CD14-positive monocyte (primary cell): ENCODE results near the gene HDAC6. TPM values are rescaled to one million over a fixed set of nuclear protein-coding genes. Genes with fewer than 3 reads are reported as not detected.

Experiments
- DNase-seq, 3 donors: peaks; one replicate each; pipeline ENCODE4 v3.0.0-alpha.2; 2011 to 2022
- H2AFZ ChIP-seq: 2 replicates; pipeline ENCODE4 v1.6.0; 2012; ENCODE audit warnings: mild to moderate bottlenecking, low read depth, low read length, inconsistent platforms; ENCODE audit not compliant: insufficient read depth, poor library complexity, severe bottlenecking
- H3K27ac ChIP-seq, 2 donors: 1 replicate in 1 of 2; 2 replicates in 1 of 2; pipeline ENCODE4 v1.5.1; 2012 to 2013; ENCODE audit warnings: low read length in 2 of 2, control low read depth in 1 of 2, inconsistent platforms in 1 of 2, low read depth in 1 of 2, mild to moderate bottlenecking in 1 of 2
- H3K27me3 ChIP-seq, 2 donors: one replicate each; pipeline versions ENCODE4 v1.6.0 to v1.6.1; 2011 to 2013; ENCODE audit warnings: low read length in 2 of 2; ENCODE audit not compliant: control insufficient read depth in 2 of 2, insufficient read depth in 2 of 2
- H3K36me3 ChIP-seq, 2 donors: replicated peaks in 1 of 2; 1 replicate in 1 of 2; 2 replicates in 1 of 2; pipeline versions ENCODE4 v1.5.1 to v1.6.1; 2012 to 2013; ENCODE audit warnings: low read length in 2 of 2, control low read depth in 1 of 2, inconsistent platforms in 1 of 2, mild to moderate bottlenecking in 1 of 2; ENCODE audit not compliant: insufficient read depth in 2 of 2, control insufficient read depth in 1 of 2
- H3K4me1 ChIP-seq, 2 donors: 1 replicate in 1 of 2; 2 replicates in 1 of 2; pipeline versions ENCODE4 v1.5.1 to v1.6.1; 2012 to 2013; ENCODE audit warnings: low read length in 2 of 2, control low read depth in 1 of 2, inconsistent platforms in 1 of 2, mild to moderate bottlenecking in 1 of 2, moderate library complexity in 1 of 2; ENCODE audit not compliant: insufficient read depth in 2 of 2, control insufficient read depth in 1 of 2
- H3K4me2 ChIP-seq: replicated peaks from 2 replicates; pipeline ENCODE3; 2012; ENCODE audit warnings: low read length, moderate library complexity, mild to moderate bottlenecking; ENCODE audit not compliant: poor library complexity, severe bottlenecking; ENCODE audit errors: extremely low read depth
- H3K4me3 ChIP-seq, 3 experiments: fragments of 200-600 bp in 1 of 3; sonication (generic) in 1 of 3; replicated peaks in 1 of 3; 1 replicate in 2 of 3; 2 replicates in 1 of 3; pipeline ENCODE4 v1.5.1; 2011 to 2013; ENCODE audit warnings: low read length in 3 of 3, mild to moderate bottlenecking in 3 of 3, control low read depth in 2 of 3, low read depth in 2 of 3, inconsistent platforms in 1 of 3, moderate library complexity in 1 of 3
- H3K79me2 ChIP-seq: 2 replicates; pipeline ENCODE4 v1.6.0; 2012; ENCODE audit warnings: mild to moderate bottlenecking, control low read depth, inconsistent platforms, low read length, moderate library complexity; ENCODE audit not compliant: insufficient read depth
- H3K9ac ChIP-seq: 2 replicates; pipeline ENCODE4 v1.6.0; 2017; ENCODE audit warnings: low read length, mild to moderate bottlenecking; ENCODE audit not compliant: insufficient read depth, poor library complexity, severe bottlenecking
- H3K9me3 ChIP-seq, 2 donors: replicated peaks in 1 of 2; 1 replicate in 1 of 2; 2 replicates in 1 of 2; pipeline versions ENCODE4 v1.5.1 to v1.6.1; 2012 to 2013; ENCODE audit warnings: low read length in 2 of 2, control low read depth in 1 of 2; ENCODE audit not compliant: control insufficient read depth in 1 of 2, insufficient read depth in 1 of 2
- H4K20me1 ChIP-seq: 2 replicates; pipeline ENCODE4 v1.6.0; 2012; ENCODE audit warnings: mild to moderate bottlenecking, low read length, control low read depth, moderate library complexity; ENCODE audit not compliant: insufficient read depth
- H3K27ac Mint-ChIP-seq, 7 donors: one replicate each; pipeline ENCODE4 v1.8.0; 2020; ENCODE audit warnings: mild to moderate bottlenecking in 7 of 7, mixed read lengths in 7 of 7, moderate library complexity in 6 of 7, inconsistent platforms in 2 of 7
- H3K27me3 Mint-ChIP-seq, 3 donors: one replicate each; pipeline ENCODE4 v1.8.0; 2021 to 2022; ENCODE audit warnings: low read depth in 3 of 3, mild to moderate bottlenecking in 3 of 3, mixed read lengths in 3 of 3, moderate library complexity in 3 of 3, inconsistent platforms in 1 of 3
- H3K36me3 Mint-ChIP-seq, 2 donors: one replicate each; pipeline ENCODE4 v1.8.0; 2020; ENCODE audit warnings: mixed read lengths in 2 of 2, inconsistent platforms in 1 of 2, mild to moderate bottlenecking in 1 of 2
- H3K4me1 Mint-ChIP-seq: one replicate; pipeline ENCODE4 v1.8.0; 2020; ENCODE audit warnings: mild to moderate bottlenecking, mixed read lengths
- H3K4me3 Mint-ChIP-seq, 2 donors: one replicate each; pipeline ENCODE4 v1.8.0; 2020; ENCODE audit warnings: mild to moderate bottlenecking in 2 of 2, mixed read lengths in 2 of 2, moderate library complexity in 1 of 2
- H3K9me3 Mint-ChIP-seq, 7 donors: one replicate each; pipeline ENCODE4 v1.8.0; 2020 to 2022; ENCODE audit warnings: mixed read lengths in 7 of 7, mild to moderate bottlenecking in 6 of 7, moderate library complexity in 6 of 7, inconsistent platforms in 2 of 7
- CTCF ChIP-seq: fragments of 200-600 bp; IDR thresholded peaks from one replicate; pipeline ENCODE4 v1.8.0; 2022; ENCODE audit warnings: antibody characterized with exemption, mild to moderate bottlenecking
- WGBS: methylation state at CpG from one replicate; pipeline ENCODE4 v1.1.5; 2013; ENCODE audit warnings: missing lambda C conversion rate; ENCODE audit not compliant: insufficient coverage; 5-methylcytosine and 5-hydroxymethylcytosine counted together
- intact Hi-C, 2 donors: fragments of 100-400 bp; cut with micrococcal nuclease; formaldehyde crosslinking; loops; one replicate each; pipeline versions ENCODE4 v1.15.0 to v1.15.1; 2023
- polyA plus RNA-seq, 3 donors: library from polyadenylated mRNA; depleted of rRNA in 1 of 3; unstranded in 2 of 3; stranded (reverse) in 1 of 3; fragments of 300-500 nt in 2 of 3; fragments of >200 nt in 1 of 3; fragmentation: Illumina TruSeq in 2 of 3; gene quantifications; 1 replicate in 2 of 3; 2 replicates in 1 of 3; pipeline ENCODE4 v1.2.3, GENCODE V29; 2012 to 2021

Gene HDAC6
- polyA plus RNA-seq, 3 donors: 12.7 to 67.0 (median 19.7) TPM

GRCh38 chrX:48816014-48816810 is 14.3 kb downstream of the HDAC6 start:
- Histone ChIP-seq H2AFZ (no peak overlapping the region), H3K4me2 (no peak overlapping the region), H3K4me1 (no peaks in the 10 kb centered on the region), H3K36me3 (peaks cover 24 to 54% of the 10 kb centered on the region in 2 donors), H3K9me3 (no peaks in the 10 kb centered on the region), H3K79me2 (no peaks in the 10 kb centered on the region), H4K20me1 (no peaks in the 10 kb centered on the region), H3K9ac (no peak overlapping the region), H3K27ac (no peak overlapping the region), H3K27me3 (no peaks in the 10 kb centered on the region), H3K4me3 (no peak overlapping the region)
- no peak overlapping the region for H3K27ac Mint-ChIP-seq
- WGBS: 100% methylated on average over 1 of the region's 18 CpGs
- H3K9me3 Mint-ChIP-seq: peaks cover 0 to 3% (median 0%) of the 10 kb centered on the region in 7 donors
- intact Hi-C loops: no loop called here
- DNase-seq: no peak
- H3K36me3 Mint-ChIP-seq: peaks cover 45 to 58% of the 10 kb centered on the region in 2 donors
- no peak overlapping the region for H3K4me3 Mint-ChIP-seq
- TF ChIP-seq CTCF: no peak
- H3K27me3 Mint-ChIP-seq: no peaks in the 10 kb centered on the region
- peaks cover 2% of the 10 kb centered on the region for H3K4me1 Mint-ChIP-seq

- H3K27ac ChIP-seq: no peak overlapping the region
- no peak overlapping the region for H2AFZ ChIP-seq
- Mint-ChIP-seq H3K4me3 (no peak overlapping the region), H3K27ac (no peak overlapping the region), H3K9me3 (peaks cover 0 to 3% (median 0%) of the 10 kb centered on the region in 7 donors), H3K36me3 (peaks cover 48 to 63% of the 10 kb centered on the region in 2 donors), H3K27me3 (no peaks in the 10 kb centered on the region), H3K4me1 (peaks cover 2% of the 10 kb centered on the region)
- no peak overlapping the region for H3K9ac ChIP-seq
- H3K4me3 ChIP-seq: no peak overlapping the region
- no peaks in the 10 kb centered on the region for H3K4me1 ChIP-seq
- no peaks in the 10 kb centered on the region for H4K20me1 ChIP-seq
- H3K4me2 ChIP-seq: no peak overlapping the region
- no peak for TF ChIP-seq CTCF
- 94% methylated on average over 6 of the region's 16 CpGs for WGBS
- H3K36me3 ChIP-seq: peaks cover 28 to 64% of the 10 kb centered on the region in 2 donors
- no peaks in the 10 kb centered on the region for H3K9me3 ChIP-seq
- intact Hi-C loops: no loop called here
- no peaks in the 10 kb centered on the region for H3K79me2 ChIP-seq
- H3K27me3 ChIP-seq: no peaks in the 10 kb centered on the region
- no peak for DNase-seq
Observed at GRCh38 chrX:48818098-48818497, 16.2 kb downstream of the HDAC6 start.
